IMR-90 (cell line): ENCODE results near the gene MAPRE2.

Experiments used
- BHLHE40 ChIP-seq: fragments of 150-350 bp; IDR thresholded peaks from 2 replicates; pipeline ENCODE4 v1.6.1; 2016; ENCODE audit warnings: mild to moderate bottlenecking, low read depth, low read length
- FOS ChIP-seq: fragments of 150-350 bp; IDR thresholded peaks from 2 replicates; pipeline ENCODE4 v1.6.1; 2016; ENCODE audit warnings: low read depth, low read length
- POLR2A ChIP-seq: IDR thresholded peaks from 2 replicates; pipeline ENCODE4 v1.6.1; 2012; ENCODE audit warnings: mild to moderate bottlenecking, low read depth, low read length
- RCOR1 ChIP-seq: IDR thresholded peaks from 2 replicates; pipeline ENCODE4 v1.6.1; 2012; ENCODE audit warnings: mild to moderate bottlenecking, low read length, improper control_type of control experiment; ENCODE audit not compliant: insufficient replicate concordance
- SMC3 ChIP-seq: fragments of 150-350 bp; IDR thresholded peaks from 2 replicates; pipeline ENCODE4 v1.6.1; 2016; ENCODE audit warnings: low read depth, mild to moderate bottlenecking, antibody characterized with exemption, low read length, moderate library complexity
- TF ChIP-seq, protein P1 (sequence below): conservative IDR thresholded peaks from 2 replicates; pipeline ENCODE4 v1.5.1; 2012; ENCODE audit warnings: mild to moderate bottlenecking, low read depth, low read length, improper control_type of control experiment
- TF ChIP-seq, protein P2 (sequence below): fragments of 150-350 bp; IDR thresholded peaks from 2 replicates; pipeline ENCODE4 v1.6.1; 2017; ENCODE audit warnings: mild to moderate bottlenecking, antibody characterized with exemption, low read length, low read depth

DNA sequence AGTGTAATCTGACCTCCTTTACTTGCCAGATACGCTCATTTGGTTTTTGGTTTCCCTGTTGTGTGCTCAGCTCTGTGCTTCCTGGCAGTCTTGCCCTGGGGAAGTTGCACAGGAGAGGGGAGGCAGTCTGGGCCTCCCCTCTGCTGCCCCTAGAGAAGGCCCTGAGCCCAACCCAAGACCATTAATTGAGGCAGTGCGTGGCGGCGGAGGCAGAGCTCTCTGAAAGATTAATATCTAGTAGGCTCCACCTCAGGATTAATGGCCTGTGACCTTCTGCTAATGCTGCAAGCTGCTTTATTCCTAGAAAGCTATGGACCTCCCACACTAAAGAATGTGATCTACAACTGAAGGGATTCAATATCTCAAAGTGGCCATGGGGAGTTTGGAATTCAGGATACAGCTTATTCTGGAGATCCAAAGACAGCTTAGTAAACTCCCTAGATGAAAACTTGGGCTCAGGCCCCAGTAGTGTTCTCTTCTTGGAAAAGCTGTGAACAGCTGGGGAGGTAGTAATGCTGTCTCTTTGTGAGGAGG, 41.4 kb upstream of the MAPRE2 start:
- TF ChIP-seq POLR2A = no peak
- TF ChIP-seq, protein P1, sequence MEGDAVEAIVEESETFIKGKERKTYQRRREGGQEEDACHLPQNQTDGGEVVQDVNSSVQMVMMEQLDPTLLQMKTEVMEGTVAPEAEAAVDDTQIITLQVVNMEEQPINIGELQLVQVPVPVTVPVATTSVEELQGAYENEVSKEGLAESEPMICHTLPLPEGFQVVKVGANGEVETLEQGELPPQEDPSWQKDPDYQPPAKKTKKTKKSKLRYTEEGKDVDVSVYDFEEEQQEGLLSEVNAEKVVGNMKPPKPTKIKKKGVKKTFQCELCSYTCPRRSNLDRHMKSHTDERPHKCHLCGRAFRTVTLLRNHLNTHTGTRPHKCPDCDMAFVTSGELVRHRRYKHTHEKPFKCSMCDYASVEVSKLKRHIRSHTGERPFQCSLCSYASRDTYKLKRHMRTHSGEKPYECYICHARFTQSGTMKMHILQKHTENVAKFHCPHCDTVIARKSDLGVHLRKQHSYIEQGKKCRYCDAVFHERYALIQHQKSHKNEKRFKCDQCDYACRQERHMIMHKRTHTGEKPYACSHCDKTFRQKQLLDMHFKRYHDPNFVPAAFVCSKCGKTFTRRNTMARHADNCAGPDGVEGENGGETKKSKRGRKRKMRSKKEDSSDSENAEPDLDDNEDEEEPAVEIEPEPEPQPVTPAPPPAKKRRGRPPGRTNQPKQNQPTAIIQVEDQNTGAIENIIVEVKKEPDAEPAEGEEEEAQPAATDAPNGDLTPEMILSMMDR = no peak
- TF ChIP-seq, protein P2, sequence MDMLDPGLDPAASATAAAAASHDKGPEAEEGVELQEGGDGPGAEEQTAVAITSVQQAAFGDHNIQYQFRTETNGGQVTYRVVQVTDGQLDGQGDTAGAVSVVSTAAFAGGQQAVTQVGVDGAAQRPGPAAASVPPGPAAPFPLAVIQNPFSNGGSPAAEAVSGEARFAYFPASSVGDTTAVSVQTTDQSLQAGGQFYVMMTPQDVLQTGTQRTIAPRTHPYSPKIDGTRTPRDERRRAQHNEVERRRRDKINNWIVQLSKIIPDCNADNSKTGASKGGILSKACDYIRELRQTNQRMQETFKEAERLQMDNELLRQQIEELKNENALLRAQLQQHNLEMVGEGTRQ = no peak
- no peak for TF ChIP-seq RCOR1
- TF ChIP-seq FOS = no peak
- no peak for TF ChIP-seq BHLHE40
- TF ChIP-seq SMC3 = no peak
